WTC11 (cell line): ENCODE results near the gene MNX1. TPM values are rescaled to one million over a fixed set of nuclear protein-coding genes. Genes with fewer than 3 reads are reported as not detected.

ENCODE experiments used
- ATAC-seq: fragments of 200-7000 bp; cut with Tn5 transposase; 2 replicates; pipeline ENCODE4 v1.10.0; 2021; ENCODE audit warnings: mild to moderate bottlenecking, moderate library complexity
- CTCF ChIA-PET: fragments of 300-600 bp; sonication (Branson Sonifier 250); formaldehyde crosslinking; loops from one replicate; lab custom pipeline; 2021; ENCODE audit warnings: antibody characterized with exemption; lab: Charles Lee
- POLR2A ChIA-PET: fragments of 350-600 bp; sonication (Branson Sonifier 250); formaldehyde crosslinking; loops from one replicate; lab custom pipeline; 2021; ENCODE audit warnings: antibody characterized with exemption; lab: Charles Lee
- DNase-seq: peaks from one replicate; pipeline ENCODE4 v3.0.0; 2021; ENCODE audit warnings: low spot score
- H3K27ac Mint-ChIP-seq: 2 replicates; pipeline ENCODE4 v1.8.0; 2021; ENCODE audit warnings: mixed read lengths
- H3K27me3 Mint-ChIP-seq: 2 replicates; pipeline ENCODE4 v1.8.0; 2021; ENCODE audit warnings: low read depth, mild to moderate bottlenecking, moderate library complexity, mixed read lengths
- H3K36me3 Mint-ChIP-seq: 2 replicates; pipeline ENCODE4 v1.8.0; 2021; ENCODE audit warnings: mixed read lengths
- H3K4me1 Mint-ChIP-seq: 2 replicates; pipeline ENCODE4 v1.8.0; 2022; ENCODE audit warnings: mixed read lengths
- H3K4me3 Mint-ChIP-seq: 2 replicates; pipeline ENCODE4 v1.8.0; 2021; ENCODE audit warnings: mild to moderate bottlenecking, moderate library complexity, mixed read lengths
- H3K9me3 Mint-ChIP-seq: 2 replicates; pipeline ENCODE4 v1.8.0; 2021; ENCODE audit warnings: mixed read lengths
- CREB1 ChIP-seq: sonication (generic); formaldehyde crosslinking; IDR thresholded peaks from 2 replicates; pipeline ENCODE4 v1.8.0; 2023; ENCODE audit warnings: mild to moderate bottlenecking, missing genetic modification reagents
- CREM ChIP-seq: sonication (generic); formaldehyde crosslinking; IDR thresholded peaks from 2 replicates; pipeline ENCODE4 v1.8.1; 2022; ENCODE audit warnings: mild to moderate bottlenecking, missing genetic modification reagents, moderate library complexity
- FOXP1 ChIP-seq: sonication (generic); formaldehyde crosslinking; IDR thresholded peaks from 2 replicates; pipeline ENCODE4 v1.8.0; 2022; ENCODE audit warnings: missing genetic modification reagents, mild to moderate bottlenecking, moderate library complexity, borderline replicate concordance
- IRF2 ChIP-seq: sonication (generic); formaldehyde crosslinking; IDR thresholded peaks from 2 replicates; pipeline ENCODE4 v1.8.0; 2022; ENCODE audit warnings: low read depth, missing genetic modification reagents, borderline replicate concordance
- NFATC4 ChIP-seq: fragments of 250-450 bp; sonication (Bioruptor Pico); IDR thresholded peaks from 2 replicates; pipeline ENCODE4 v1.9.0; 2021; ENCODE audit warnings: mild to moderate bottlenecking
- RELA ChIP-seq: sonication (generic); formaldehyde crosslinking; IDR thresholded peaks from 2 replicates; pipeline ENCODE4 v1.8.1; 2022; ENCODE audit warnings: missing genetic modification reagents, mild to moderate bottlenecking, borderline replicate concordance
- RORB ChIP-seq: fragments of 250-450 bp; sonication (Bioruptor Pico); IDR thresholded peaks from 2 replicates; pipeline ENCODE4 v1.9.0; 2021; ENCODE audit warnings: mild to moderate bottlenecking
- TP53 ChIP-seq: sonication (generic); formaldehyde crosslinking; IDR thresholded peaks from 2 replicates; pipeline ENCODE4 v1.8.1; 2023; ENCODE audit warnings: mild to moderate bottlenecking, missing genetic modification reagents
- ZNF219 ChIP-seq: sonication (generic); formaldehyde crosslinking; IDR thresholded peaks from 2 replicates; pipeline ENCODE4 v1.8.0; 2023; ENCODE audit warnings: missing genetic modification reagents, mild to moderate bottlenecking, borderline replicate concordance
- ZNF423 ChIP-seq: fragments of 250-450 bp; sonication (Bioruptor Pico); IDR thresholded peaks from 2 replicates; pipeline ENCODE4 v2.1.2; 2022; ENCODE audit warnings: mild to moderate bottlenecking, moderate library complexity
- total RNA-seq: library from RNA; stranded (reverse); gene quantifications from 3 replicates; pipeline ENCODE4 v1.2.3, GENCODE V29; 2021
- TF ChIP-seq, protein P1 (sequence below): fragments of 250-450 bp; sonication (Bioruptor Pico); IDR thresholded peaks from 2 replicates; pipeline ENCODE4 v1.9.0; 2021; ENCODE audit warnings: moderate library complexity, mild to moderate bottlenecking, inconsistent platforms, borderline replicate concordance
- TF ChIP-seq, protein P2 (sequence below): fragments of 250-450 bp; sonication (Bioruptor Pico); IDR thresholded peaks from 2 replicates; pipeline ENCODE4 v2.1.2; 2022; ENCODE audit warnings: mild to moderate bottlenecking, moderate library complexity
- TF ChIP-seq, protein P3 (sequence below): sonication (generic); formaldehyde crosslinking; IDR thresholded peaks from 2 replicates; pipeline ENCODE4 v1.8.1; 2022; ENCODE audit warnings: mild to moderate bottlenecking, moderate library complexity, missing genetic modification reagents
- TF ChIP-seq, protein P4 (sequence below): sonication (generic); formaldehyde crosslinking; IDR thresholded peaks from 2 replicates; pipeline ENCODE4 v1.8.1; 2023; ENCODE audit warnings: mild to moderate bottlenecking, missing genetic modification reagents, moderate library complexity
- TF ChIP-seq, protein P5 (sequence below): sonication (generic); formaldehyde crosslinking; IDR thresholded peaks from 2 replicates; pipeline ENCODE4 v1.8.0; 2023; ENCODE audit warnings: mild to moderate bottlenecking, missing genetic modification reagents
- TF ChIP-seq, protein P6 (sequence below): sonication (generic); formaldehyde crosslinking; IDR thresholded peaks from 2 replicates; pipeline ENCODE4 v1.8.0; 2022; ENCODE audit warnings: mild to moderate bottlenecking, missing genetic modification reagents

Gene MNX1
- total RNA-seq, 1 experiment from 2014 or later, result 0.46 TPM

DNA sequence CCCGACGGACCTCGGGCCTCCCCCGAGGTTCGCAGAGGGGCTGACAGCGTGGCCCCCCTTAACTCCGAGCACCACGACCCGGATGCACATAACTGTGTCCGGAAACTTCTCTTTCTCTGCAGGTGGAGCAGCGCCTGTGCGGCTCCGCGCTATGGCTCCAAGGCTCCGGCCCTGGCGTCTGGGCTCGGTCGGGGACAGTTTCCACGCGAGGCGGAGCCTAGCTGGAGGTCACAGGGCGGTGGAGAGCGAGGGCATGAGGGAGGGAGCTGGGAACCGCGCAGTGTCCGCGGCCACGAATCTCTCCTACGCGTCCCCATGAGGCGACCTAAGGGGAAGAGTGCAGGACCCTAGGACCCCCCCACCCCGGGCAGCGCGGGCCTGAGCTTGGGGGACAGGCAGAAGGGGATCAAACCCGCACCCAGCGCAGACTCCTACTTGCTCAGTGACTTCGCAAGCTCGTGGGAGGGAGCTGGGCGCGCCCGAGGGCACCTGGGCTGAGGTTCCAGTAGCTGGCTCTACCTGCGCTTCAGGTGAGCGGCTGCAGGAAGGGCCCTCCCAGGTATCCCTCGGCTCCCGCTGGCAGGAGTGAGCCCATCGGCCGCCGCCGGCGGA, 8.6 kb upstream of the MNX1 start:
- Mint-ChIP-seq H3K4me3 (peak overlapping the region; percentile 71), H3K9me3 (no peaks in the 10 kb centered on the region)
- CTCF ChIA-PET, result interaction anchor here (1.2 to 1.4 kb wide), 3 partner anchors 8 to 18 kb away, joined by 3 to 5 read pairs (median 4); partner anchors contain the start of gene MNX1
- TF ChIP-seq ZNF219 (CRISPR knock-in tag) (0 out of 2 replicates have a peak, but pooled peaks have one; percentile 39), FOXP1 (CRISPR knock-in tag) (no peak), ZNF423 (CRISPR knock-in tag) (0 out of 2 replicates have a peak, but pooled peaks have one; percentile 6)
- TF ChIP-seq, all 79 proteins: peak for 2
- Mint-ChIP-seq H3K36me3 (no peaks in the 10 kb centered on the region), H3K4me1 (peaks cover 55% of the 10 kb centered on the region), H3K27ac (no peak overlapping the region), H3K27me3 (peaks cover 100% of the 10 kb centered on the region)
- POLR2A ChIA-PET, result interaction anchor here (1.3 kb wide), 1 partner anchor 13 kb away, joined by 3 read pairs; no protein-coding TSS in a partner anchor
- peak; percentile 18 for ATAC-seq
- no peak for DNase-seq

DNA sequence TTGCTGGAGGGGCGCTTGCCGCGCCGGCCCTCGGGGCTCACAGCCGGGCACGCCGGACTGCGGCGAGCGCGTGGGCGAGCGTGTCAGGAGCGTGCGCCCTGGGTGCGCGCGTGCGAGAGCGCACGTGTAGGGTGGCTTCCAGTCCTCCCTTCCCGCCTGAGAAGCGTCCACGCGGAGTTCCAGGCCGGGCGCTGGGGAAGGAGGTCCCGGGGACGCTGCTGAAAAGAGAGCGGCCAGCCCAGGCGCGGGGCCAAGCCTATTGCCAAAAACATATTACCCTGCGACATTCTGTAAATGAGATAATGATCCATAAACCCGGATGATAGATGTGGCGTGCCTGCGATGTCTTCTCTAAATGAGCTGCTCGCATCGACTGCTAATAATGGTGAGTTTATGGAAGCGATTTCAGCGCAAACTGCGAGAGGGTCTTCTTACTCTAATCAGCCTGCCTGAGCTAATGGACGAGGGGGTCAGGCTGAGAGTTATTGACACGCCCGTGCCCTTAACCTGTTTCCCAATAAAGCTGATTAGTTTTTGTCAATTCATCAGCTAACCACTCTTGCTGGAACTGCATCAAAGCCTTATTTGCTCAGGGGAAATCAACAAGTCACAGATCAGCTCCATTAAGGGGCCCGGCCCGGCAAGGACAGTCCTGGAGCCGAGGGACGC, 8.0 kb upstream of the MNX1 start:
- peaks cover 61% of the 10 kb centered on the region for H3K4me1 Mint-ChIP-seq
- no peak overlapping the region for H3K27ac Mint-ChIP-seq
- peak overlapping the region; percentile 71 for H3K4me3 Mint-ChIP-seq
- no peak for DNase-seq
- H3K9me3 Mint-ChIP-seq, result no peaks in the 10 kb centered on the region
- H3K27me3 Mint-ChIP-seq, result peaks cover 100% of the 10 kb centered on the region
- ATAC-seq, result no peak
- ChIA-PET CTCF (interaction anchor here (1.2 to 1.4 kb wide), 2 partner anchors 8 to 16 kb away, joined by 3 to 5 read pairs; partner anchors contain the start of gene MNX1), POLR2A (interaction anchor here (1.3 kb wide), 1 partner anchor 12 kb away, joined by 3 read pairs; no protein-coding TSS in a partner anchor)
- H3K36me3 Mint-ChIP-seq, result no peaks in the 10 kb centered on the region
- TF ChIP-seq ZNF423 (CRISPR knock-in tag) (no peak), CREB1 (CRISPR knock-in tag) (no peak), CREM (CRISPR knock-in tag) (no peak), ZNF219 (CRISPR knock-in tag) (no peak), RORB (CRISPR knock-in tag) (no peak), FOXP1 (CRISPR knock-in tag) (no peak), TP53 (CRISPR knock-in tag) (no peak), IRF2 (CRISPR knock-in tag) (no peak), NFATC4 (CRISPR knock-in tag) (no peak), RELA (CRISPR knock-in tag) (no peak)
- TF ChIP-seq, protein P1, sequence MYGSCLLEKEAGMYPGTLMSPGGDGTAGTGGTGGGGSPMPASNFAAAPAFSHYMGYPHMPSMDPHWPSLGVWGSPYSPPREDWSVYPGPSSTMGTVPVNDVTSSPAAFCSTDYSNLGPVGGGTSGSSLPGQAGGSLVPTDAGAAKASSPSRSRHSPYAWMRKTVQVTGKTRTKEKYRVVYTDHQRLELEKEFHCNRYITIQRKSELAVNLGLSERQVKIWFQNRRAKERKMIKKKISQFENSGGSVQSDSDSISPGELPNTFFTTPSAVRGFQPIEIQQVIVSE (CRISPR knock-in tag), result no peak
- TF ChIP-seq, protein P2, sequence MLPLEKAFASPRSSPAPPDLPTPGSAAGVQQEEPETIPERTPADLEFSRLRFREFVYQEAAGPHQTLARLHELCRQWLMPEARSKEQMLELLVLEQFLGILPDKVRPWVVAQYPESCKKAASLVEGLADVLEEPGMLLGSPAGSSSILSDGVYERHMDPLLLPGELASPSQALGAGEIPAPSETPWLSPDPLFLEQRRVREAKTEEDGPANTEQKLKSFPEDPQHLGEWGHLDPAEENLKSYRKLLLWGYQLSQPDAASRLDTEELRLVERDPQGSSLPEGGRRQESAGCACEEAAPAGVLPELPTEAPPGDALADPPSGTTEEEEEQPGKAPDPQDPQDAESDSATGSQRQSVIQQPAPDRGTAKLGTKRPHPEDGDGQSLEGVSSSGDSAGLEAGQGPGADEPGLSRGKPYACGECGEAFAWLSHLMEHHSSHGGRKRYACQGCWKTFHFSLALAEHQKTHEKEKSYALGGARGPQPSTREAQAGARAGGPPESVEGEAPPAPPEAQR (CRISPR knock-in tag), result no peak
- TF ChIP-seq, protein P3, sequence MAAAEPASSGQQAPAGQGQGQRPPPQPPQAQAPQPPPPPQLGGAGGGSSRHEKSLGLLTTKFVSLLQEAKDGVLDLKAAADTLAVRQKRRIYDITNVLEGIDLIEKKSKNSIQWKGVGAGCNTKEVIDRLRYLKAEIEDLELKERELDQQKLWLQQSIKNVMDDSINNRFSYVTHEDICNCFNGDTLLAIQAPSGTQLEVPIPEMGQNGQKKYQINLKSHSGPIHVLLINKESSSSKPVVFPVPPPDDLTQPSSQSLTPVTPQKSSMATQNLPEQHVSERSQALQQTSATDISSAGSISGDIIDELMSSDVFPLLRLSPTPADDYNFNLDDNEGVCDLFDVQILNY (CRISPR knock-in tag), result no peak
- TF ChIP-seq, protein P4, sequence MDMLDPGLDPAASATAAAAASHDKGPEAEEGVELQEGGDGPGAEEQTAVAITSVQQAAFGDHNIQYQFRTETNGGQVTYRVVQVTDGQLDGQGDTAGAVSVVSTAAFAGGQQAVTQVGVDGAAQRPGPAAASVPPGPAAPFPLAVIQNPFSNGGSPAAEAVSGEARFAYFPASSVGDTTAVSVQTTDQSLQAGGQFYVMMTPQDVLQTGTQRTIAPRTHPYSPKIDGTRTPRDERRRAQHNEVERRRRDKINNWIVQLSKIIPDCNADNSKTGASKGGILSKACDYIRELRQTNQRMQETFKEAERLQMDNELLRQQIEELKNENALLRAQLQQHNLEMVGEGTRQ (CRISPR knock-in tag), result no peak
- TF ChIP-seq, protein P5, sequence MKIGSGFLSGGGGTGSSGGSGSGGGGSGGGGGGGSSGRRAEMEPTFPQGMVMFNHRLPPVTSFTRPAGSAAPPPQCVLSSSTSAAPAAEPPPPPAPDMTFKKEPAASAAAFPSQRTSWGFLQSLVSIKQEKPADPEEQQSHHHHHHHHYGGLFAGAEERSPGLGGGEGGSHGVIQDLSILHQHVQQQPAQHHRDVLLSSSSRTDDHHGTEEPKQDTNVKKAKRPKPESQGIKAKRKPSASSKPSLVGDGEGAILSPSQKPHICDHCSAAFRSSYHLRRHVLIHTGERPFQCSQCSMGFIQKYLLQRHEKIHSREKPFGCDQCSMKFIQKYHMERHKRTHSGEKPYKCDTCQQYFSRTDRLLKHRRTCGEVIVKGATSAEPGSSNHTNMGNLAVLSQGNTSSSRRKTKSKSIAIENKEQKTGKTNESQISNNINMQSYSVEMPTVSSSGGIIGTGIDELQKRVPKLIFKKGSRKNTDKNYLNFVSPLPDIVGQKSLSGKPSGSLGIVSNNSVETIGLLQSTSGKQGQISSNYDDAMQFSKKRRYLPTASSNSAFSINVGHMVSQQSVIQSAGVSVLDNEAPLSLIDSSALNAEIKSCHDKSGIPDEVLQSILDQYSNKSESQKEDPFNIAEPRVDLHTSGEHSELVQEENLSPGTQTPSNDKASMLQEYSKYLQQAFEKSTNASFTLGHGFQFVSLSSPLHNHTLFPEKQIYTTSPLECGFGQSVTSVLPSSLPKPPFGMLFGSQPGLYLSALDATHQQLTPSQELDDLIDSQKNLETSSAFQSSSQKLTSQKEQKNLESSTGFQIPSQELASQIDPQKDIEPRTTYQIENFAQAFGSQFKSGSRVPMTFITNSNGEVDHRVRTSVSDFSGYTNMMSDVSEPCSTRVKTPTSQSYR (CRISPR knock-in tag), result no peak
- TF ChIP-seq, protein P6, sequence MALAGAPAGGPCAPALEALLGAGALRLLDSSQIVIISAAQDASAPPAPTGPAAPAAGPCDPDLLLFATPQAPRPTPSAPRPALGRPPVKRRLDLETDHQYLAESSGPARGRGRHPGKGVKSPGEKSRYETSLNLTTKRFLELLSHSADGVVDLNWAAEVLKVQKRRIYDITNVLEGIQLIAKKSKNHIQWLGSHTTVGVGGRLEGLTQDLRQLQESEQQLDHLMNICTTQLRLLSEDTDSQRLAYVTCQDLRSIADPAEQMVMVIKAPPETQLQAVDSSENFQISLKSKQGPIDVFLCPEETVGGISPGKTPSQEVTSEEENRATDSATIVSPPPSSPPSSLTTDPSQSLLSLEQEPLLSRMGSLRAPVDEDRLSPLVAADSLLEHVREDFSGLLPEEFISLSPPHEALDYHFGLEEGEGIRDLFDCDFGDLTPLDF (CRISPR knock-in tag), result no peak
